Suprapubic skin (tissue), 4 donors: Measurements from ENCODE around the gene USP37. TPM values are rescaled to one million over a fixed set of nuclear protein-coding genes. Genes with fewer than 3 reads are reported as not detected.

Experiments
- DNase-seq, 2 donors: peaks; one replicate each; pipeline ENCODE4 v3.0.0-alpha.2; 2019; ENCODE audit warnings: low spot score in 2 of 2
- H3K27ac ChIP-seq: fragments of 200-600 bp; sonication (generic); one replicate; pipeline ENCODE4 v1.5.1; 2019
- H3K27me3 ChIP-seq: fragments of 200-600 bp; sonication (generic); one replicate; pipeline ENCODE4 v1.5.1; 2019
- H3K36me3 ChIP-seq: fragments of 200-600 bp; sonication (generic); one replicate; pipeline ENCODE4 v1.5.1; 2019
- H3K4me1 ChIP-seq: fragments of 200-600 bp; sonication (generic); one replicate; pipeline ENCODE4 v1.5.1; 2019
- H3K4me3 ChIP-seq: fragments of 200-600 bp; sonication (generic); one replicate; pipeline ENCODE4 v1.5.1; 2019; ENCODE audit warnings: mild to moderate bottlenecking
- H3K9me3 ChIP-seq: fragments of 200-600 bp; sonication (generic); one replicate; pipeline ENCODE4 v1.5.1; 2019
- EP300 ChIP-seq: sonication (generic); formaldehyde crosslinking; IDR thresholded peaks from one replicate; pipeline ENCODE4 v1.6.1; 2017; ENCODE audit warnings: antibody characterized with exemption
- POLR2A ChIP-seq, 2 donors: fragments of 450-650 bp; IDR thresholded peaks; one replicate each; pipeline ENCODE4 v1.6.1; 2017; ENCODE audit warnings: antibody characterized with exemption in 2 of 2, mild to moderate bottlenecking in 2 of 2, moderate library complexity in 2 of 2
- POLR2AphosphoS5 ChIP-seq, 3 donors: sonication (generic); formaldehyde crosslinking; IDR thresholded peaks; one replicate each; pipeline ENCODE4 v1.6.1; 2017; ENCODE audit warnings: antibody characterized with exemption in 3 of 3
- WGBS: methylation state at CpG from one replicate; pipeline ENCODE4 v1.1.5; 2018; 5-methylcytosine and 5-hydroxymethylcytosine counted together
- total RNA-seq, 4 donors: library from RNA; depleted of rRNA; stranded (reverse); fragments of >200 nt; gene quantifications; one replicate each; pipeline ENCODE4 v1.1.0, GENCODE V29; 2016
- TF ChIP-seq, protein P1 (sequence below), 2 donors: fragments of 200-600 bp in 1 of 2; fragments of 450-650 bp in 1 of 2; sonication (generic) in 1 of 2; IDR thresholded peaks; one replicate each; pipeline ENCODE4 v1.5.1; 2016 to 2019; ENCODE audit warnings: antibody characterized with exemption in 2 of 2, mild to moderate bottlenecking in 1 of 2, moderate library complexity in 1 of 2

Gene USP37
- total RNA-seq, 4 donors from 2014 or later, result 10.2 to 25.9 (median 20.5) TPM

DNA sequence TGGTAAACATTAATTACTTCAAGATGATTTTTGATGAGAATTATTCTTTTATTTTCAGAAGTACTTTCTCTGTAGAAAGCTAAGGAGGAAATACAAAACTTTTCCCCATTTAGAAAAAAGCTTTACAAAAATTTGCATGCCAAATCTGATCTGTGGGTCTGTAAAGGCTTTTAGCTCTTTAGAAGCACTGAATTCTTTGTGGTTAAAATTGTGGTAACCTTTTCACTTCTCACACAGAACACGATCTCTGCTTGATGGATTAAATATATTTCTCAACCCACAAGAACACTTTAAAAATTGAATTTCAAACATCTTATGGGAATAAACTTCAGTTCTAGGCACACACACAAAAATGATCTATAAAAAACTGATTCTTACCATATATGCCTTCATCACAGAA lies 85.5 kb downstream of the USP37 start:
- Histone ChIP-seq H3K27ac (no peak overlapping the region), H3K36me3 (peaks cover 64% of the 10 kb centered on the region), H3K4me1 (no peaks in the 10 kb centered on the region), H3K27me3 (no peaks in the 10 kb centered on the region), H3K4me3 (no peak overlapping the region), H3K9me3 (no peaks in the 10 kb centered on the region)
- no peak for DNase-seq
- TF ChIP-seq, protein P1, sequence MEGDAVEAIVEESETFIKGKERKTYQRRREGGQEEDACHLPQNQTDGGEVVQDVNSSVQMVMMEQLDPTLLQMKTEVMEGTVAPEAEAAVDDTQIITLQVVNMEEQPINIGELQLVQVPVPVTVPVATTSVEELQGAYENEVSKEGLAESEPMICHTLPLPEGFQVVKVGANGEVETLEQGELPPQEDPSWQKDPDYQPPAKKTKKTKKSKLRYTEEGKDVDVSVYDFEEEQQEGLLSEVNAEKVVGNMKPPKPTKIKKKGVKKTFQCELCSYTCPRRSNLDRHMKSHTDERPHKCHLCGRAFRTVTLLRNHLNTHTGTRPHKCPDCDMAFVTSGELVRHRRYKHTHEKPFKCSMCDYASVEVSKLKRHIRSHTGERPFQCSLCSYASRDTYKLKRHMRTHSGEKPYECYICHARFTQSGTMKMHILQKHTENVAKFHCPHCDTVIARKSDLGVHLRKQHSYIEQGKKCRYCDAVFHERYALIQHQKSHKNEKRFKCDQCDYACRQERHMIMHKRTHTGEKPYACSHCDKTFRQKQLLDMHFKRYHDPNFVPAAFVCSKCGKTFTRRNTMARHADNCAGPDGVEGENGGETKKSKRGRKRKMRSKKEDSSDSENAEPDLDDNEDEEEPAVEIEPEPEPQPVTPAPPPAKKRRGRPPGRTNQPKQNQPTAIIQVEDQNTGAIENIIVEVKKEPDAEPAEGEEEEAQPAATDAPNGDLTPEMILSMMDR (IDR thresholded peaks at IDR 0.05), result no peak
- TF ChIP-seq POLR2AphosphoS5 (IDR thresholded peaks at IDR 0.05), result no peak
- TF ChIP-seq EP300, result no peak
- TF ChIP-seq POLR2A (IDR thresholded peaks at IDR 0.05), result no peak
- 71% methylated on average over 1 of the region's 1 CpG for WGBS

DNA sequence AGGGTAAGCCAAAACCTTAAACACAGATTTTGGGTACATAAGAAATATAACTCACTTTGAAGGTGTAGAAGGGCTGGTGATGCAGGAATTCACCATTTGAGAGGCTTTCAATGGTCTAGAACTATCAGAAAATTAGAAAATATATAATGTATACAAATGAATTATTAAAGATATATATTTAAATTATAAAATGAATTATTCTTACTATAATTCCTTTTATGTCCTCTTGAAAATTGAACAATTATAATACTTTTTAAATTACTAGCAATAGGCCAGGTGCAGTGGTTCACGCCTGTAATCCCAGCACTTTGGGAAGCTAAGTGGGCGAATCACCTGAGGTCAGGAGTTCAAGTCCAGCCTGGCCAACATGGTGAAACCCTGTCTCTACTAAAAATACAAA lies 88.6 kb downstream of the USP37 start:
- WGBS, result 98% methylated on average over 2 of the region's 2 CpGs
- H3K9me3 ChIP-seq, result no peaks in the 10 kb centered on the region
- H3K4me1 ChIP-seq, result no peaks in the 10 kb centered on the region
- TF ChIP-seq EP300 (no peak), POLR2A (IDR thresholded peaks at IDR 0.05) (no peak), POLR2AphosphoS5 (IDR thresholded peaks at IDR 0.05) (no peak)
- TF ChIP-seq, protein P1 (IDR thresholded peaks at IDR 0.05), result no peak
- peaks cover 58% of the 10 kb centered on the region for H3K36me3 ChIP-seq
- no peak for DNase-seq
- no peak overlapping the region for H3K27ac ChIP-seq
- no peak overlapping the region for H3K4me3 ChIP-seq
- H3K27me3 ChIP-seq, result no peaks in the 10 kb centered on the region

DNA sequence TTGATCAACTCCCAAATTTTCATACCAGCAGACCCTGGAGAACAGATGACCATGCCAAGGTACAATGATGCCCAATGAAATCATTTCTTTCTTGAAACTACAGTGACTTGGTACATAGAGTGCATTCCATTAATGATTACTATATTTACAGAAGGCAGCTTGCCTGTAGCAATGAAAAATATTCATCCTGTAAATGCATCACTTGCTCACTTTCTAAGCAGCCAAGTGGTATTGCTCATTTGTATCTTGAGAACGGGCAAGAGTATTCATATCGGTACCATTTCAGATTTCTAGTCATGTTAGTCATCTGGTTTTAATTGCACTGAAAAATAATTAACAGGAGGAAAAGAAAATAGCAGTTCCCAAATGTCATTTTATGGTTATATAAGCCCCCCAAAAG lies 89.6 kb downstream of the USP37 start:
- TF ChIP-seq, protein P1 (IDR thresholded peaks at IDR 0.05), result no peak
- TF ChIP-seq POLR2A (IDR thresholded peaks at IDR 0.05) (no peak), POLR2AphosphoS5 (IDR thresholded peaks at IDR 0.05) (no peak), EP300 (no peak)
- DNase-seq, result no peak
- no peaks in the 10 kb centered on the region for H3K27me3 ChIP-seq
- H3K36me3 ChIP-seq, result peaks cover 58% of the 10 kb centered on the region
- no peak overlapping the region for H3K4me3 ChIP-seq
- H3K9me3 ChIP-seq, result no peaks in the 10 kb centered on the region
- H3K4me1 ChIP-seq, result no peaks in the 10 kb centered on the region
- WGBS, result 60% methylated on average over 2 of the region's 2 CpGs
- H3K27ac ChIP-seq, result no peak overlapping the region

DNA sequence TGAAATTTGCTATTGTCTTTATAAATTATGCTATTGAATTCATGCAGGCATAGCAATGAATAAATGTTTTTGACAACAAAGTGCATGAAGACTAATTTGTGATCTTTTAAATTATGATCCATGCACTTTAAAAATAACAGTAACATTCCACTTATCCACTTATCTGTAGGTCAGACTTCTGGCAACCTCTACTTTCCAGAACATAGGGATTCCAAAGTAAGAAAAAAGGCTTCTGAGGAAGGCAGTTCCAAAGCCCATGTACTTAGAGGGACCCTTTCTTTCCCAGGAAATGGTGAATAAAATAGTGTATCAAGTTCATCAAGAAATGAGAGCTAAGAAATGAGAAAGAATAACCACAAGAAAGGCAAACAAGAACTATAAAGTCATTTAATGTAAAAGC lies 90.9 kb downstream of the USP37 start:
- Histone ChIP-seq H3K36me3 (peaks cover 59% of the 10 kb centered on the region), H3K27ac (no peak overlapping the region)
- TF ChIP-seq POLR2A (IDR thresholded peaks at IDR 0.05) (no peak), POLR2AphosphoS5 (IDR thresholded peaks at IDR 0.05) (no peak), EP300 (no peak)
- TF ChIP-seq, protein P1 (IDR thresholded peaks at IDR 0.05), result no peak

DNA sequence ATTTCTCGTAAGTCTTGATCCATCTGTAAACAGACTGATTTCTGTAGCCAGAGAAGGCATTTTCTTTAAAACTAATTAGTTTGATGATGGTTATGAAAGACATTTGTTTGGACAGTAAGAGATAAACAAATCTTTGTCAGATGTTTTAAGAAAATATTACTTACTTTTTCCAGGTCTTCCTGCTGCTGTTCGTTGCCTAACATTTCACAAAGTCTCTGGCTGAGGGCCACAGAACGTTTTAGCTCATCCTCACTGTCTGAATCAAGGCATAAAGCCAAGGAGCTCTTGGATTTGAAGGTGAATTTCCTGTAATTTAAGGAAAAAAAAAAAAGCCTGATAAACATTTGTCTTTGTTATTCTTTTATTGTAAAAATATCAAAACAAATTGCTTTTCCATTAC lies 91.5 kb downstream of the USP37 start:
- no peak overlapping the region for H3K4me3 ChIP-seq
- TF ChIP-seq, protein P1 (IDR thresholded peaks at IDR 0.05), result no peak
- TF ChIP-seq EP300, result no peak
- no peak for TF ChIP-seq POLR2A (IDR thresholded peaks at IDR 0.05)
- TF ChIP-seq POLR2AphosphoS5 (IDR thresholded peaks at IDR 0.05), result no peak
- H3K9me3 ChIP-seq, result no peaks in the 10 kb centered on the region
- no peak for DNase-seq
- peaks cover 55% of the 10 kb centered on the region for H3K36me3 ChIP-seq
- H3K27ac ChIP-seq, result no peak overlapping the region
- no peaks in the 10 kb centered on the region for H3K27me3 ChIP-seq
- 45% methylated on average over 3 of the region's 3 CpGs for WGBS
- H3K4me1 ChIP-seq, result no peaks in the 10 kb centered on the region

More for the DNA sequence above, 90.9 kb downstream of the USP37 start:
- no peaks in the 10 kb centered on the region for H3K27me3 ChIP-seq
- DNase-seq, result no peak
- H3K9me3 ChIP-seq, result no peaks in the 10 kb centered on the region
- H3K4me1 ChIP-seq, result no peaks in the 10 kb centered on the region
- H3K4me3 ChIP-seq, result no peak overlapping the region
